ENCODE data around the gene FOLR2.

Gene FOLR2

GRCh38 chr11:72244361-72245262, 28.0 kb downstream of the FOLR2 start:
- Histone ChIP-seq H3K36me3 (ENCODE audit: control insufficient read depth, insufficient read depth, low read length) (no peaks in the 10 kb centered on the region), H3K27me3 (replicated peaks; ENCODE audit: control insufficient read depth, insufficient read depth, low read length) (peaks cover 3% of the 10 kb centered on the region), H3K4me3 (replicated peaks; ENCODE audit: low read depth, low read length) (no peak overlapping the region)
- TF ChIP-seq CTCF (IDR thresholded peaks at IDR 0.05; ENCODE audit: insufficient read depth, low read length, poor library complexity, severe bottlenecking) = no peak
- no peak for DNase-seq (ENCODE audit: extremely low read depth, insufficient read length)

- TF ChIP-seq CTCF (IDR thresholded peaks at IDR 0.05; ENCODE audit: insufficient read depth, low read length, poor library complexity, severe bottlenecking) = no peak
- DNase-seq (ENCODE audit: extremely low read depth, insufficient read length) = no peak
- Histone ChIP-seq H3K27me3 (replicated peaks; ENCODE audit: control insufficient read depth, insufficient read depth, low read length) (peaks cover 3% of the 10 kb centered on the region), H3K36me3 (ENCODE audit: control insufficient read depth, insufficient read depth, low read length) (no peaks in the 10 kb centered on the region), H3K4me3 (replicated peaks; ENCODE audit: low read depth, low read length) (no peak overlapping the region)
Measured at GRCh38 chr11:72245263-72245816, 28.7 kb downstream of the FOLR2 start.

GRCh38 chr11:72247584-72247983, 31.0 kb downstream of the FOLR2 start:
- no peak for TF ChIP-seq CTCF (IDR thresholded peaks at IDR 0.05; ENCODE audit: insufficient read depth, low read length, poor library complexity, severe bottlenecking)
- no peak for DNase-seq (ENCODE audit: extremely low read depth, insufficient read length)
- Histone ChIP-seq H3K4me3 (replicated peaks; ENCODE audit: low read depth, low read length) (no peak overlapping the region), H3K36me3 (ENCODE audit: control insufficient read depth, insufficient read depth, low read length) (no peaks in the 10 kb centered on the region), H3K27me3 (replicated peaks; ENCODE audit: control insufficient read depth, insufficient read depth, low read length) (peaks cover 1% of the 10 kb centered on the region; the same call in 1 of the 2 replicates)

- TF ChIP-seq CTCF (IDR thresholded peaks at IDR 0.05; ENCODE audit: insufficient read depth, low read length, poor library complexity, severe bottlenecking) = no peak
- no peak for DNase-seq (ENCODE audit: extremely low read depth, insufficient read length)
- Histone ChIP-seq H3K36me3 (ENCODE audit: control insufficient read depth, insufficient read depth, low read length) (no peaks in the 10 kb centered on the region), H3K4me3 (replicated peaks; ENCODE audit: low read depth, low read length) (no peak overlapping the region), H3K27me3 (replicated peaks; ENCODE audit: control insufficient read depth, insufficient read depth, low read length) (peaks cover 1% of the 10 kb centered on the region; the same call in 1 of the 2 replicates)
Measured at GRCh38 chr11:72249961-72250360, 33.4 kb downstream of the FOLR2 start.

- DNase-seq (ENCODE audit: extremely low read depth, insufficient read length) = no peak
- Histone ChIP-seq H3K27me3 (replicated peaks; ENCODE audit: control insufficient read depth, insufficient read depth, low read length) (0 out of 2 replicates have a peak, but pooled peaks cover 1% of the 10 kb centered on the region), H3K36me3 (ENCODE audit: control insufficient read depth, insufficient read depth, low read length) (no peaks in the 10 kb centered on the region), H3K4me3 (replicated peaks; ENCODE audit: low read depth, low read length) (no peak overlapping the region)
- no peak for TF ChIP-seq CTCF (IDR thresholded peaks at IDR 0.05; ENCODE audit: insufficient read depth, low read length, poor library complexity, severe bottlenecking)
Measured at GRCh38 chr11:72250661-72251464, 34.3 kb downstream of the FOLR2 start.
